CD4-positive, alpha-beta T cell treated with Interleukin-15 for 4 hours (primary cell): Measurements from ENCODE around the gene NLRX1.
"Not testable (repeated sequence)": the region's sequence is repeated elsewhere in the genome, so short reads cannot be mapped to it uniquely, and the experiment has no call there.

ENCODE experiments used
- DNase-seq: peaks from one replicate; pipeline ENCODE4 v3.0.0-alpha.2; 2020; ENCODE audit warnings: low spot score

NLRX1 gene

DNA sequence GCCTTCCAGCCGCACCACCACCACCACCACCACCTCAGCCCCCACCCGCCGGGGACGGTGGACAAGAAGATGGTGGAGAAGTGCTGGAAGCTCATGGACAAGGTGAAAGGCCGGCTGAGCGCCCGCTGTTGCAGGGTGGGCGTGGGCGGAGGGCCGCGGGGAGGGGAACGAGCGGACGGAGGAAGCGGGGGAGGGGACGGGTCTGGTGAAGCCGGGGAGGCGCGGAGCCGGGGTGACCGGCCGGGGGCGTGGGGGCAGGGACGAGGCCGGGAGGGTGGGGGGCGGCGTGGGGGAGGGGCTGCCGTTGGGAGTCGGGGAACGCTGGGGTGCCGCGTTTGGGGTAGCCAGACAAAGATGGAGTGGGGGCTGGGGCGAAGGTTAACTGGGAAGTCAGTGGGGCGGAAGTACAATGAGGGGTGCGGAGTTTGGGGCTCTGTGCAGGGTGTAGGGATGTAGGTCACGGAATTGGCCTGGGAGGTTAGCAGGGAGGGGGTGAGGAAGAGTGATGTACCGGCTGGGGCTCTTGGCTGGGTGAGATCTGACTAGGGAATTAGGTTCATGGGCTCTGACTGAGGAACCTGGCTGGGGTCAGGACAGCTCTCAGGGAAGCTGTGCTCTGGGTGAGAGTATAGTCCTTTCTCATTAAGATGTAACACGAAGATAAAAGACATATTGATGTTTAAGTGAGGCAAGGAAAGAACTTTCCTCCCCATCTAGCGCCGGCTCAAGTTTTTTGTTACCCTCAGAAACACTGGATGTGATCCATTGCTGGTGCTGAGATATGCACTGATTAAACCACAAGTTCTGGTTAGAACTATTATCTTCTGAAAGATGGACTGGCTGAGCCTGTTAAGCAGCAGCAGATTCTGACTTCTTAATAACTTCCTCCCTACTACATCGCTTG lies 38.2 kb downstream of the NLRX1 start:
- peak; percentile 33 for DNase-seq

- DNase-seq: no peak
These were observed 39.0 kb downstream of the NLRX1 start for GRCh38 chr11:119207415-119207960.

DNA sequence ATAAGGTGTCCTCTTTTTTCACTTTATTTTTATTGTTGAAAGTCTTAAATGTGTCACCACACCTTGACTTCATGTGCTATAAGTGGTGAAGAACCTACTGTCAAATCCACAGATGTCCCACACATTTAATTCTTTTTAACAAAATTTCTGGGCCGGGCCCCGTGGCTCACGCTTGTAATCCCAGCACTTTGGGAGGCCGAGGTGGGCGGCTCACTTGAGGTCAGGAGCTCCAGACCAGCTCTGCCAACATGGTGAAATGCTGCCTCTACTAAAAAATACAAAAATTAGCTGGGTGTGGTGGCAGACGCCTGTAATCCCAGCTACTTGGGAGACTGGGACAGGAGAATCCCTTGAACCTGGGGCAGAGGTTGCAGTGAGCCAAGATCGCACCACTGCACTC lies 40.7 kb downstream of the NLRX1 start:
- DNase-seq: no peak

DNA sequence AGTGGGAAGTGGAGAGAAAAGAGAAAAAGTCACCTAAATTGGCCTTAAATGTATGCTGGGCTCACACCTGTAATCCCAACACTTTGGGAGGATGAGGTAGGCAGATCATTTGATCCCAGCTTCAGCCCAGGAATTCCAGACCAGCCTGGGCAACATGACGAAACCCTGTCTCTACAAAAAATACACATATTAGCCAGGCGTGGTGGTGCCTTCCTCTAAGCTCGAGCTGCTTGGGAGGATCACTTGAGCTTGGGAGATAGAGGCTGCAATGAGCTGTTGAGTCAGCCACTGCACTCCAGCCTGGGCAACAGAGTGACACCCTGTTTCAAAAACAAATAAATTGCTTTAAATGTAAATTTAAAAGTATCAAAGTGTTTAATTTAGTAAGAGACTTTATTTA lies 41.5 kb downstream of the NLRX1 start:
- no peak for DNase-seq

- DNase-seq: peak; percentile 34
These were observed 49.8 kb downstream of the NLRX1 start for GRCh38 chr11:119218141-119218878.

DNA sequence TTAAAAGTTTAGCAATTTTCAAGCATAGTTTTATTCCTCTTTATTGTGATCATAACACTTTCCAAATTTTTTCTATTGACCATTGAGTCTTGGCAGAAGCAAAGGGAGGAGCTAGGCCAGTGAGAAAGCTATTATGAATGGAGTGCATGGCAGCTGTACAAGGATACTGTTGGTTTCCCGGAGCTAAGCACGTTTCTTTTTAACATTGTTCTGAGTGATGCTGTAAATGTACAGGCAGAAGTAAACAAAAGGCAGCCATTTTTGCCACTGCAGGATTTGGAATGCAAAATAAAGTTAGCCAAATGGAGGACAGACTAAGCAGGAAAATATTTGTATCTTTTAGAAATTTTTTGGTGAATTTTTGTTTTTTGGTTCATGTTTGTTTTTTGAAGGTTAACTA lies 53.8 kb downstream of the NLRX1 start:
- DNase-seq: no peak

GRCh38 chr11:119222891-119223290 lies 54.4 kb downstream of the NLRX1 start:
- no peak for DNase-seq

DNA sequence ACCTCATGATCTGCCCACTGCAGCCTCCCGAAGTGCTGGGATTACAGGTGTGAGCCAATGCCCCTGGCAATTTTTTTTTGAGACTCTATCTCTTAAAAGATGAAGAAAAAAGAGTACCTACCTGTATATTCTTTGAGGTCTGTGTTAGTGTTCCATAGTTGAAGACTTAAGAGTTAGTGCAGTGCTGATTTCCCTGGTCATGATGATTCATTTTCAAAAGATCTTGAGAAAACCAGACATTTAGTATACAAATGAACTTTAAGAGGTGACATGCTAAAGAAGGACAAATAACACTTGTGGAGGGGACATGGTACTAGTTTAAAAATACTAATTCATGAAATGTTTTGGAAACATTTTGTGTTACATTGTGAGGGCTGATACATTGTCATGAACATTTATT lies 55.3 kb downstream of the NLRX1 start:
- no peak for DNase-seq

- DNase-seq: not testable (repeated sequence)
These were observed 60.2 kb downstream of the NLRX1 start for GRCh38 chr11:119228535-119229287.

DNA sequence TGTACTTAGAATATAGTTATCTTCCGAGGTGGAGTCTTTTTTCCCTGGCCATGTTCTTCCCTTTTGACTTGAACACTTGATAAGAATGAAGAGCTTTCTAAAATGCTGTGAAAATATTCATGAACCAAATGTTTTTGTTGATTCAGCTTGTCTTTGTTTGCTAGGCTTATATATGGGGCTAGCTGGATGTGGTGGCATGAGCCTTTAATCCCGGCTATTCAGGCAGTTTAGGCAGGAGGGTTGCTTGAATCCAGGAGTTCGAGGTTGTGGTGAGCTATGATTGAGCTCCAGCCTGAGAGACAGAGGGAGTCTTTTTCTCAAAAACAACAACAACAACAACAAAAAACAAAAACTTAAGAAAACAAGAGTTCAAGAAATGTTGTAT lies 60.8 kb downstream of the NLRX1 start:
- DNase-seq: no peak

DNA sequence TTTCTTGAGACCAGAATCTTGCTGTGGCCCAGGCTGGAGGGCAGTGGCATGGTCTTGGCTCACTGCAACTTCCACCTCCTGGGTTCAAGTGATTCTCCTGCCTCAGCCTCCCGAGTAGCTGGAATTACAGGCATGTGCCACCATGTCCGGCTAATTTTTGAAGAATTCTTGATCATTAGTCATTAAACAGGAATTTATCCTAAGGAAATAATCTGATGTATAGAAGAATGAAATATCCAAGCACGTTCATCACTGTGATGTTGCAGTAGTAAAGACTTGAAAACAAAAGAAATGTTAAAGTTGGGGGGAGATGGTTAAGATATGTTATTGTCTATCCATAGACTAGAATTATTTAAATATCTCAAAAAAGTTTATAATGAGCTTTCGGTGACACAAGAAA lies 61.2 kb downstream of the NLRX1 start:
- no peak for DNase-seq
